ENCODE measurements around the gene CTDSP1.

DNA sequence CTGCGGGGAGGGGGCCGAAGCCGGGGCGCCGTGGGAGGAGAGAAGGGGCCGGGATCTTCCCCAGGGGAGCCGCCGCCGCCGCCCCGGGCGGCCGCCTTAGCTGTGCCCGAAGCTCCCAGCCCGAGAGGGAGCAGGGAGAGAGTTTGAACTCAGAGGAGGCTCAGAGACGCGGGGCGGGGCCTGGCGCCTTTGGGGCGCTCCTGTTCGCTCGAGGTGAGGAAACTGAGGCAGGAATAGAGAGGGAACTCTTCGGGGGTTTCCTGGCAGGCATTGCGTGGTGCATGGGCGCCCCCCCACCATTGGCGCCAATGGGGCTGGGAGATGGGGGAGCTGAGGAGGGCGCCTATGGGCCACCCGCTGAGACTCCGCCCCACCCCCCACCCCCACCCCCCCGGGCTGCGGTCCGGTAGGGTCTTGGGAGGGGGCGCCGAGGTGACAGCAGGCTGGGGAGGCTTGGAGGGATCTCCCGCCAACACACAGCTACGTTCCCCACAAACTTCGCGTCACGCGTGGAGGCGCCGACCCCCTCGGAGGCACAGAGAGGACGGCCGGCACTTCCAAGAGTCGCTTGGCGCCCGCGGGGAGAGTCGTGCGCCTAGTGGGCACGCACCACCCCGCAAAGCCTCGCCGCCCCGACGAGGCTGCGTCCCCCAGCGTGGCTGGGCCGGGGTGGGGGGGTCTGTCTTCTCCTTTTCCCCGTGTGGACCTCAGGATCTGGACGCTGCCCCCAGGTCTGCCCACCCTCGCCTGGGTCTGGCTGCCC is 680 bp downstream of the CTDSP1 start:
- TF ChIP-seq, protein P1, sequence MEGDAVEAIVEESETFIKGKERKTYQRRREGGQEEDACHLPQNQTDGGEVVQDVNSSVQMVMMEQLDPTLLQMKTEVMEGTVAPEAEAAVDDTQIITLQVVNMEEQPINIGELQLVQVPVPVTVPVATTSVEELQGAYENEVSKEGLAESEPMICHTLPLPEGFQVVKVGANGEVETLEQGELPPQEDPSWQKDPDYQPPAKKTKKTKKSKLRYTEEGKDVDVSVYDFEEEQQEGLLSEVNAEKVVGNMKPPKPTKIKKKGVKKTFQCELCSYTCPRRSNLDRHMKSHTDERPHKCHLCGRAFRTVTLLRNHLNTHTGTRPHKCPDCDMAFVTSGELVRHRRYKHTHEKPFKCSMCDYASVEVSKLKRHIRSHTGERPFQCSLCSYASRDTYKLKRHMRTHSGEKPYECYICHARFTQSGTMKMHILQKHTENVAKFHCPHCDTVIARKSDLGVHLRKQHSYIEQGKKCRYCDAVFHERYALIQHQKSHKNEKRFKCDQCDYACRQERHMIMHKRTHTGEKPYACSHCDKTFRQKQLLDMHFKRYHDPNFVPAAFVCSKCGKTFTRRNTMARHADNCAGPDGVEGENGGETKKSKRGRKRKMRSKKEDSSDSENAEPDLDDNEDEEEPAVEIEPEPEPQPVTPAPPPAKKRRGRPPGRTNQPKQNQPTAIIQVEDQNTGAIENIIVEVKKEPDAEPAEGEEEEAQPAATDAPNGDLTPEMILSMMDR (IDR thresholded peaks at IDR 0.05), result no peak
- TF ChIP-seq ZFX (IDR thresholded peaks at IDR 0.05; ENCODE audit: borderline replicate concordance), result no peak

All from 22Rv1 (cell line).